ENCODE measurements around the gene SULT1A1.
"Not testable (repeated sequence)": the region's sequence is repeated elsewhere in the genome, so short reads cannot be mapped to it uniquely, and the experiment has no call there.

Gene SULT1A1

GRCh38 chr16:28608496-28608808, 1.4 kb downstream of the SULT1A1 start:
- not testable (repeated sequence) for DNase-seq

- not testable (repeated sequence) for DNase-seq
Measured at GRCh38 chr16:28607681-28608495, 2.0 kb downstream of the SULT1A1 start.

GRCh38 chr16:28607116-28607623, 2.7 kb downstream of the SULT1A1 start:
- no peak for DNase-seq

- no peak for DNase-seq
Measured at GRCh38 chr16:28606291-28607115, 3.3 kb downstream of the SULT1A1 start.

GRCh38 chr16:28604186-28604565, 5.7 kb downstream of the SULT1A1 start:
- no peak for DNase-seq

- DNase-seq = no peak
Measured at GRCh38 chr16:28603381-28604185, 6.3 kb downstream of the SULT1A1 start.

GRCh38 chr16:28602529-28602928, 7.3 kb downstream of the SULT1A1 start:
- DNase-seq = no peak

GRCh38 chr16:28602062-28602461, 7.8 kb downstream of the SULT1A1 start:
- not testable (repeated sequence) for DNase-seq

- DNase-seq = not testable (repeated sequence)
Measured at GRCh38 chr16:28601589-28601988, 8.3 kb downstream of the SULT1A1 start.

GRCh38 chr16:28600965-28601364, 8.9 kb downstream of the SULT1A1 start:
- DNase-seq = not testable (repeated sequence)

GRCh38 chr16:28599377-28600285, 10.2 kb downstream of the SULT1A1 start:
- not testable (repeated sequence) for DNase-seq

GRCh38 chr16:28597692-28598261, 12.1 kb downstream of the SULT1A1 start:
- peak; percentile 1 to 3 for DNase-seq

- DNase-seq = no peak
Measured at GRCh38 chr16:28596840-28597691, 12.8 kb downstream of the SULT1A1 start, which contains the start of gene SULT1A2. SULT1A2 (minus strand) TSS chr16:28597050; CDS start chr16:28595930, 1,120 bp downstream.

GRCh38 chr16:28596115-28596630, 13.7 kb downstream of the SULT1A1 start:
- no peak for DNase-seq

GRCh38 chr16:28595451-28595850, 14.4 kb downstream of the SULT1A1 start:
- DNase-seq = not testable (repeated sequence)

GRCh38 chr16:28592979-28593553, 16.8 kb downstream of the SULT1A1 start:
- DNase-seq = no peak

GRCh38 chr16:28592511-28592910, 17.3 kb downstream of the SULT1A1 start:
- DNase-seq = no peak

- DNase-seq = no peak
Measured at GRCh38 chr16:28591355-28591754, 18.5 kb downstream of the SULT1A1 start.

Measured in Kasumi-1 (cell line).